ENCODE measurements around the gene OR6B3.
A peak's percentile ranks its signal among the peaks of the same experiment; 100 is the strongest.

OR6B3 gene

DNA sequence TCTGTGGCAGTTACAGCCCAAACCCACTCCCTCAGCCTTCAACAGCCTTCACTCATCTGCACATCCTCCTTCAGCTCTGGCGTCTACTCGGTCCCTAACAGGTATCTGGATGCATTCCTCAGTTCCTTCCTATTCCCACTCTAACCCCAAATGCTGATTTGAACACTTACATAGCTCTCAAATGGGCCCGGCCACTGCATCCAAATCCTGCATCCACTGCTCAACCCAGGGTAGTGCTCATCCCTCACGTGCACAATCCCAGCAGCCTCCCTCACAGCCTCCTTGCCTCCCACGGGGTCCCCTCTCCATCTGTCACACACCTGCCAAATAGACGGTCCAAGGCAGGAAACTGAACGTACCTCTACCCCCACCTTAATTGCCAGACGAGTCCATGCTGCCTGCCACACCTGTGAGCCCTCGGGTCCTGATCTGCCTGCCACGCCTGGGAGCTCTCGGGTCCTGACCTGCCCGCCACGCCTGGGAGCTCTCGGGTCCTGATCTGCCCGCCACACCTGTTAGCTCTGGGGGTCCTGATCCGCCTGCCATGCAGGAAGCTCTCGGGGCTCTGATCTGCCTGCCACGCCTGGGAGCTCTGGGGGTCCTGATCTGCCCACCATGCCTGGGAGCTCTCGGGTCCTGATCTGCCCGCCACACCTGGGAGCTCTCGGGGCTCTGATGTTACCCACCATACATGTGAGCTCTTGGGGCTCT, 9.9 kb downstream of the OR6B3 start:
- DNase-seq = no peak

DNA sequence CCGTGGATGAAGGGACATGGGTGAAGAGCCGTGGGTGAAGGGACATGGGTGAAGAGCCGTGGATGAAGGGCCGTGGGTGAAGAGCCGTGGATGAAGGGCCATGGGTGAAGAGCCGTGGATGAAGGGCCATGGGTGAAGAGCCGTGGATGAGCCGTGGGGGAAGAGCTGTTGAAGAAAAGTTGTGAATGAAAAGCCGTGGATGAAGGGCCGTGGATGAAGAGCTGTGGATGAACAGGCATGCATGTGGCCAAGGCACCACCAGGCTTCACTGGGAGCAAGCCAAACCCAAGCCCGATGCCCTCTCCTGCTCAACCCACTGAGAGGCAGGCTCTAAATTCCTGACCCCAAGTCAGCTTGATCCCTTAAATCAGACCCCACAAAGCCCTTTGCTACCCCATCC, 10.6 kb downstream of the OR6B3 start:
- DNase-seq = no peak

DNA sequence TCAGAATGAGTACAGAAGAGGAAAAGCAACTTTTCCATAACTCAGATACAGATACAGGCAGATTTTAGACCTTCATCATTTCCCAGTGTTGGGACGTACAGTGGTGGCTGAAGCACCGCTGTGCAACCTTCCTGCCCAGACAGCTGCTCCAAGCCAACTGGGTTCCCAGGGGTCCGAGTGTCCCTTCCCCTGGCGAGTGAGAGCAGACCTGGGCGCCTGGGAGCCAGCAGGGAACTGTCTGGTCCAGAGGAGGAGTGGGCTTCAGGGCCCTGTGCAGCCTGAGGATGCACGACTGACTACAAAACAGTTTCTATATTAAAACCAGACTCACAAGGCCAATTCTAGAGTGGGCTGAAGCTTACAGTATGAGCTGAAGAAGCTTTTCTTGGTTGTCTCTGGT, 12.0 kb downstream of the OR6B3 start:
- DNase-seq = no peak

DNA sequence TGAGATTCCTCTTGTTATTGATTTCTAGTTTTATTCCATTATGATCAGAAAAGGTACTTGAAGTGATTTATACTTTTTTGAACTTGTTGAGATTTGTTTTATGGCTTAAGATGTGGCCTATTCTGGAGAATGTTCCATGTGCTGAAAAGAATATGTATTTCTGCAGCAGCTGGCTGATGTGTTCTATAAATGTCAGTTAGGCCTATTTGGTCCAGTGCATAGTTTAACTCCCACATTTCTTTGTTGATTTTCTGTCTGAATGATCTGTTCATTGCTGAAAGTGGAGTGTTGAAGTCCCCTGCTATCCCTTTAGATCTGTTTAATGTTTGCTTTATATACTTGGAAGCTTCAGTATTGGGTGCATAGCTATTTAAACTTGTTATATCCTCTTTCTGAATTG, 16.0 kb downstream of the OR6B3 start:
- DNase-seq = no peak

DNA sequence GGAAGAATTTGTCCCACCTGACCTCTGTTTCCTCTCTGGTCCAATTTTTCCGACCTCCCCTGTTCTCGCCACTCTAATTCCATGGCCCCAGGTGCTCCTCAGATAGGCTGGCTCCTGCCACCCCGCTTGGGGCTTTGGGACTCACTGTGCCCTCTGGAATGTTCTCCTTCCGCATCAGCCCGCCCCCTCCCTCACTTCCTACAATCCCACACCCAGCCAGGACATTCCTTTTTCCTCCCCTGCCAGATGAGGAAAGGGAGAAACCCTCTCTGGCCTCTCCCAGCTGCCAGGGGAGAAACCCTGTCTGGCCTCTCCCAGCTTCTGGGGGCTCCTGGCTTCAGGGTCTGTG, 20.0 kb downstream of the OR6B3 start:
- no peak for DNase-seq

DNA sequence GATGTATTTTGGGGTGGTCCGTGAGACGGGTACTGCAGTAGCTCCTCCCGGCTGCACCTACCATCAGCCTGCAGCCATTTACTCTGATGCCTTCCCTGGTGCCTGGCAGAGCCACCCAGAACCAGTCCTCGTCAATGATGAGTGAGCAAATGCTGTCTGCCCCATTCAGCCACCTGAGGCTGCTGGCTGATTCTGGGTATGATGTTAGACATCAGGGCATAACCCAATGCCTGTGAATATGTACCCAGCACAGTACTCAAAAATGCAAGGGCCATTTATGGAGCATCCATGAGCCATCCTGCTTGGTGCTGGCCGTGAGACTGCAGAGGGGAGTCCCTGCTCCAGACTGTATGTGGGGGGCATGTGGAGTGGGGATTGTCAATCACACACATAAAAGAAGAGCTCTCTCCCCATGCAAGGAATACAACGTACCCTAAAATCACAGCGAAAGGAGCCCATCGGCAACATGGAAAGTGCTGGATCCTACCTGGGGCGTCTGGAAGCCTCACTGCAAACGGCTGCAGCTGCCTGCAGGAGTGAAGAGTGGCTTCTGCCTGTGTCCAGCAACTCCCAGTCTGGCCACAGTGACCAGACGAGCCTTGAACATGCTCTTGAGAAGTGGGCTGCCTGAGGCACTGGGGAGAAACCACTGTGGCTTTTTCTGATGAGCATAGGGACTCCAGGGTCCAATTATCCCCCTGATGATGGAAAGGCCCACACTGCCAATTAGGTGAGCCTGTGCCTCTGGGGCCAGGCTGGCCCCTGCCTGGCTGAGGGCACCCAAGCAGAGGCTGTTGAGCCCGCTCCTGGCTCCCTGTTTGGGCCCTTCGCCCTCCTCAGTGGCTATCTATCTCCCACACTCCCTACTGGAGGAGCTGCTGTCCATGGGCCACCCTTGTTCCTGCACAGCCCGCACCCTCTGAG, 20.7 kb downstream of the OR6B3 start:
- DNase-seq = no peak

DNA sequence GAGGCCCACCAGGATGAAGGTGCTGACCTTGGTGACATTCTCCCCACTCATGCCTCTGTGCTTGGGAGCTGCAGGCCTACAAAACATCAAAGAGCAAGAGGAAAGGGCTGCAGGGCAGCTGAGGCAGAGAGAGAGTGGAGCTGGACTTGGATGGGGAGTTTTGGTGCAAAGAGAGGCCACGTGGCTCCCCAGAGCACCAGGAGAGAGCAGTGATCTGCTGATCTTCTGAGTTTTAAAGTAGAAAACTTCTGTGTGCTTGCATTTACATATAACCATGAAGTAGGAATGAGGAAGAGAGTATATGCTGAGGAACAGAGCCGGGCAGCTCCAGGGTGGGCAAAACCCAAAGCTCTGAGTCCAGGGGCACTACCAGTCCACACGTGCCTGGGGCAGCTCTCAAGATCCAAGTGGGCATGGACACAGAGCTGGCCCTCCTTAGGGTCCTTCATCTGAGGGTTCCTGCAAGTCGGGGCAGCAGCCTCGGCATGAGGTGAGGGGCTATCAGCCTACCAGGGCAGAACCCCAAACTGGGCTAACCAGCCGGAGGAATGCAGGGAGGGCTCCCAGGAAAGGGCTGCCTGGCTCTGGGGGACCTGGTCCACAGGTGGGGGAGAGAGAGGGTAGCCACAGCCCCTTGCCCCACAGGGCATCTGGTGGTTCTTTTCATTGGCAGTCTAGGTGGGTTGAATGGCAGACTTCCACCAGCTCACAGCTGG, 22.8 kb downstream of the OR6B3 start, which contains the start of gene OR6B2:
Gene OR6B2, minus strand, starts transcription at position 51 of the 716 bp plus-strand sequence. Its CDS starts 0 bp downstream, at position 51.
- DNase-seq = no peak

DNA sequence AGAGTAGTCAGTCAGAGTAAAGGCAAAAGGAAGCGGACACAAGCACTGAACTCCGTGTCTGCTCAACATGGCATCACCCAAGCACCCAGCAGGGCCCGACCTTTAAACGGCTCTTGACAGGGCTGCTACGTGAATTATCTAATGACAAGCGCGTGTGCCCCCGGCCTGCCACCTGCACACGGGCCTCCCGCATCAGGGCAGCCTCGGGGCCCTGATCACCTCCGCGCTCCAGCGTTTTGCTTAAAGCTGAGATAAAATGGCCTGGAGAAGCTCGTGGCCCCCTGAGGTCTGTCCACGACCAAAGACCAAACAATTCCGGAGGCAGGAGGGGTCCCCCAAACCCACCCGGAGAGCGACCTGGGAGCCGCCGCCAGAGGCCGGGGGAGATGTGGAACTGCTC, 28.6 kb downstream of the OR6B3 start:
- DNase-seq = no peak

DNA sequence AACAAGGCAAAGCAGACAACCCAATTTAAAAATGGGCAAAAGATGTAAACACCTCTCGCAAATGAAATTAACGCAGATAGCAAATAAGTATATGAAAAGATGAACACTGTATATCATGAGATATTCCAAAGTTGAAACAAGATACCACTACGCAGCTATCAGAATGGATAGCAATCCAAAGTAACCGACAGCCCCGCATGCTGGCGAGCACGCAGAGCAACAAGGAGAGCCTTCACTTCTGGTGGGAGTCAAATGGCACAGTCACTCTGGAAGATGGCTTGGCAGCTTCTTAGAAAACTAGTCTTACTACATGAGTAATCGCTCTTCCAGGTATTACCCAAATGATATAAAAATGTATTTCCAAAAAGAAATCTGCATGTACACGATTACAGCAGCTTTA, 29.5 kb downstream of the OR6B3 start:
- DNase-seq = no peak

DNA sequence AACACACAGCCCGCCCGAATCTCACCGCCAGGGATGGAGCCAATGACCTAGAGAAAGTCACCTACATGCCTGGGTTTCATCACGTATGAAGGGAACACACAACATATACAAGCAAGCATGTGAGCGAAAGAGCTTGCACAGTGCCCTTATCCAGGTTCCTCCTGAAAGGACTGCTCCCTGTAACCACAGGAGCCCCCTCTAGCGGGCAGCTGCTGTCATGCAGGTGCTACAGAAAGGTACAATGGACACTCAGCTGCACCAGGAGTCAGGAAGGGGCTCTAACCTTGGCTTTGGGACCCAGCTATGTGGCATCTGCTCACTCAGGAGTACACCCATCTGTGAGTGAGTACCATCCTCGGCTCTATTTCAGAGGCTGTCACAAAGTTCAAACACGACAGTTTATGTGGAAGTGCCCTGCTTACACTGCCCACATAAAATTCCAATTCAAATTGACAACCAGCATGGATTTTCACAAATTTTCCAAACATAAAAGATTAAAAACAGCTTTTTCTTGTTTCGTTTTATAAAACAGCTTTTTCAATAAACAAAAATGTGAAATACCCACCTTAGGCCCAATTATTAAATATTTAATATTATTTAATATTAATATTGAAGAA, 31.7 kb downstream of the OR6B3 start:
- DNase-seq = peak; percentile 69

DNA sequence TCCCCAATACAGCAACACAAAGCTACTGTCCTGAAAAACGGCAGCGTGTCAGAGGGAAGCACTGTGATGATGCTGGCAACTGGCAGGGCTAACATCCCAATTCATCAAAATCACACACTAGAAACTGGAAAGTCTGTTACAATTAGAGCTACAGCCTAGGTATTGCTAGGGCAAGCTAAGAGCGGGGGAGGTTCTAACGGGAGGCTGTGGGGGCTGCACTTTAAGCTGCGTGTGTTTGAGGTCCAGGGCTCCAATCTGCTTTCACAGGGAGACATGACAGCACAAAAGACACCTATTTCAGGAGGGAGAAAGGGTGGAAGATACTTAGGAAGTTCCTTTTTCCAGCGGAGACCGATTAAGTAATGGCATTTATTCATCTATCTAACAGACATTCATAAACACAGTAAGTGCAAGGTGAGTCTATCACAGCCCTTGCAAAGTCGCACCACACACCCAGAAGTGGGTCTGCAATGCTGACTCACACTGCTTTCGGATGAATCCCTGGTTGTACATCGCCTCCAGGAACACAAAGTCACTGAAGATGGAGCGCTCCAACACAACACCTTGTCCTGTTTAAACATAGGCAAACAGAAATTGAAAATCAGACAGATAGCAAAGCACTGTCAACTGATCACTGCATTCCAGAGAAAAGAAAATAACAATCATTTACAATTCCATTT, 35.1 kb downstream of the OR6B3 start:
- DNase-seq = no peak

DNA sequence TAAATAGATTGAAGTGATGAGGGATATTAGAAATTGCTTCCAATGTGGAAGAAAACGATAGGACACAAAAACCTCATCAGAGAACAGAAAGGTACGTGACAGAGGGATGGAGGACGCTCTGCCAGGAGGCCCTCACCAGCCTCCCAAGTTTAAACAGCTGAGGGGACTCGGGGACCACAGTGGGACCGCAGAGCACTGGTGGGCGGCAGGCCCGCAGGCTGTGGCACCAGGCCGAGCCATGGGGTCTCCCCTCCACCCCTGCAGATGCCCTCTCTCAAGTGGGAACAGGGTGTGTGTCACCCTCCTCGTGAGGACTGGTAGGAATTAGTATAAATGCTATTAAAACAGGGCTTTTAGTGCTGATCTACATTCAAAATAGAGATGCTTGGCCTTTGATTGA, 39.0 kb downstream of the OR6B3 start:
- no peak for DNase-seq

DNA sequence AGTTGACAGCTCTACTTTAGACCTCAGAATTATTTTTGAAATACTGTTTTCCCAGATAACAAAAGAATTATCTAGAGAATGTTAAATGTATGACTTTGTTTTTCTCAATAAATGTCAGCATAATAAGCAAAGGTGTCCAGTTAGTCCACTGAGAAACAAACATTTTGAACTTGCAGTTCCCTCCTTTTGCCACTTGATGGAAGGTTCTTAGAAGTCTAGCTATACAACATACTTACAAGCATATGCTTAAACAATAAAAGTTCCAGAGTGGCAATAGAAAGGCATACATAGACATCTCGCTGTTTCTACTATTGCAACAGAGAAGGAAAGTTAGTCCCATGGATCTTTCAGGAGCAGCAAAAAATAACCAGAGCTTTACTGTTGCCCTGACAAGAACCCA, 40.0 kb downstream of the OR6B3 start:
- DNase-seq = no peak

DNA sequence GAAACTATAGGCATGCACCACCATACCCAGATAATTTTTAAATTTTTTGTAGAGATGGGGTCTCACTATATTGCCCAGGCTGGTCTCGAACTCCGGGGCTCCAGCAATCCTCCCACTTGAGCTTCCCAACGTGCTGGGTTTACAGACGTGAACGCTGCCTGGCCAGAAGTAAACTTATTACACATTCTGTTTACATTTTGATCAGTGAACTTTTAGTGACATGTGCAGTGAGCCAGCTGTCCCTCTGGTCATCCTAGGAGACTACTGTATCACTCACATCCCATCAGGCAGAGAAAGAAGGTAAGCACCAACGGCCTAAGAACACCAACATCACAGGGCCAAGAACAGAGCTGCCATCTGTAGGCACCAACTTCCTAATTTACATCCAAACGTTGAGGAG, 50.3 kb downstream of the OR6B3 start:
- DNase-seq = no peak

DNA sequence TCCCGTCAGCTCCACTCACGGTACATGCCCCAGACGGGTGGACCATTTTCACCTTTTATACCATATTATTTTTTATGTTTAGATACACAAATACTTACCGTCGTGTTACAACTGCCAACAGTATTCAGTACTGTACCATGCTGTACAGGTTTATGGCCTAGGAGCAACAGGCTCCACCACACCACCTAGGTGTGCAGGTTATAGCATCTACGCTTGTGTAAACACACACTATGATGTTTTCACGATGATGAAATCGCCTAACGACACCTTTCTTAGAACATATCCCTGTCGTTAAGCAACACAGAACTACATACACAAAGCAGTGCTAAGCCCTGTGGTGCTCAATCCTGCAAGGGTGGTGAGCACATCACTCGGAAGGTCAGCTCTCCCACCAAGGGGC, 52.6 kb downstream of the OR6B3 start:
- no peak for DNase-seq

DNA sequence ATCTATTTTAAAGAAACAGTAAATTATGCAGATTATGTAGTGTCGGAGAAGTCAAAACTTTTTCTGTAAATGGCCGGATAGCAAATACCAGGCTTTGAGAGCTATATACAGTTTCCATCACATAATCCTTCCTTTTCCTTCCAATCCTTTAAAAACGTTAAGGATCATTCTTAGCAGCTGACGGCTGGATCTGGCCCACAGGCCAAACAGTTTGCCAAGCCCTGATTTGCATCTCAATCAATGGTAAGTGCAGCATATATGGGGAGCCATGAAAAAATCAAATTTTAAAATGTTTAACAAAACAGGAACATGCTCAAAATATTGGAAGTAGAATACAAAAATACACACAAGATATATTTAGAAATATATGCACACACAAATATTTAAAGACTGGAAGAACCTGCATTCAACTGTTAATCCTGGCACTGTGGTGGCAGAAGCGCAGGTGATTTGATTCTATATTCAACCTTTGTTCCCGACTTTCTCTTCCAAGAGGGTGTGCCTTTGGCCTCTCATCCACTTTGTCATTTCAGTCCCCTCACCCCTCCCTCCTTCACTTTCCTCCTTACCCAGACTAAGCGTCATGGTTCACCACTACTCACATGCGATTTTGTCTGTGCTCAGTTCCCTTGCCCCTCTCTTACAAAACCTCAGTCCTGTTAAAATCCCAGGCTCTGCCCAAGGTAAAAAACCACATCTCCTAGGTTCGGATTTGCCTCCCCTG, 55.5 kb downstream of the OR6B3 start:
- DNase-seq = no peak
